HG03095 (cell line): Measurements from ENCODE around the gene PPP1R3A.
"Not testable (repeated sequence)": the region's sequence is repeated elsewhere in the genome, so short reads cannot be mapped to it uniquely, and the experiment has no call there.

Experiments used
- ATAC-seq: cut with Tn5 transposase; IDR thresholded peaks from one replicate; pipeline ENCODE4 v1.9.1; 2021; ENCODE audit warnings: moderate library complexity; ENCODE audit not compliant: unreplicated experiment

Gene PPP1R3A

GRCh38 chr7:113918946-113919345 lies at the start of gene PPP1R3A:
TSS of gene PPP1R3A (minus strand) at chr7:113919009. CDS start at chr7:113918996, 13 bp downstream.
- ATAC-seq: no peak

- ATAC-seq: no peak
Measured at GRCh38 chr7:113963356-113963755, 44.5 kb upstream of the PPP1R3A start.

- no peak for ATAC-seq
Measured at GRCh38 chr7:113959910-113960309, 41.1 kb upstream of the PPP1R3A start.

GRCh38 chr7:113955157-113955556 lies 36.3 kb upstream of the PPP1R3A start:
- no peak for ATAC-seq

GRCh38 chr7:113953553-113953952 lies 34.7 kb upstream of the PPP1R3A start:
- no peak for ATAC-seq

- ATAC-seq: no peak
Measured at GRCh38 chr7:113945018-113945938, 26.5 kb upstream of the PPP1R3A start.

GRCh38 chr7:113936982-113937381 lies 18.2 kb upstream of the PPP1R3A start:
- ATAC-seq: no peak

GRCh38 chr7:113936535-113936934 lies 17.7 kb upstream of the PPP1R3A start:
- no peak for ATAC-seq

- ATAC-seq: not testable (repeated sequence)
Measured at GRCh38 chr7:113929389-113929788, 10.6 kb upstream of the PPP1R3A start.

- ATAC-seq: no peak
Measured at GRCh38 chr7:113928112-113928511, 9.3 kb upstream of the PPP1R3A start.

- no peak for ATAC-seq
Measured at GRCh38 chr7:113922049-113922448, 3.2 kb upstream of the PPP1R3A start.

GRCh38 chr7:113921363-113921762 lies 2.6 kb upstream of the PPP1R3A start:
- no peak for ATAC-seq

- no peak for ATAC-seq
Measured at GRCh38 chr7:113917840-113918239, 969 bp downstream of the PPP1R3A start.

GRCh38 chr7:113915956-113916355 lies 2.9 kb downstream of the PPP1R3A start:
- ATAC-seq: no peak

- no peak for ATAC-seq
Measured at GRCh38 chr7:113912876-113913275, 5.9 kb downstream of the PPP1R3A start.

- ATAC-seq: no peak
Measured at GRCh38 chr7:113907617-113908016, 11.2 kb downstream of the PPP1R3A start.

- ATAC-seq: no peak
Measured at GRCh38 chr7:113904521-113904920, 14.3 kb downstream of the PPP1R3A start.

GRCh38 chr7:113892818-113893217 lies 26.0 kb downstream of the PPP1R3A start:
- ATAC-seq: no peak

- no peak for ATAC-seq
Measured at GRCh38 chr7:113891828-113892227, 27.0 kb downstream of the PPP1R3A start.

- ATAC-seq: no peak
Measured at GRCh38 chr7:113891031-113891350, 27.8 kb downstream of the PPP1R3A start.

GRCh38 chr7:113890331-113891030 lies 28.3 kb downstream of the PPP1R3A start:
- ATAC-seq: no peak

- no peak for ATAC-seq
Measured at GRCh38 chr7:113883096-113883495, 35.7 kb downstream of the PPP1R3A start.
